ENCODE results near the gene EYS. TPM values are rescaled to one million over a fixed set of nuclear protein-coding genes. Genes with fewer than 3 reads are reported as not detected.

The EYS gene
- total and polyA plus RNA-seq, 2 of the 8 experiments (the other 6 are each of a cell fraction or from before 2014, with no cell fraction given): 0.05 to 0.13 TPM

- TF ChIP-seq HDAC2 (IDR thresholded peaks at IDR 0.05; ENCODE audit: borderline replicate concordance in 1 of 2, low read depth in 2 of 2, low read length in 2 of 2) (no peak), TEAD4 (IDR thresholded peaks at IDR 0.05; ENCODE audit: low read depth, low read length) (no peak), TAF7 (optimal IDR thresholded peaks at IDR 0.05; ENCODE audit: borderline replicate concordance, low read depth, low read length) (no peak), CBX8 (IDR thresholded peaks at IDR 0.05; ENCODE audit: borderline replicate concordance, low read depth, low read length) (no peak), EP300 (IDR thresholded peaks at IDR 0.05; ENCODE audit: borderline replicate concordance in 1 of 2, low read depth in 2 of 2, low read length in 2 of 2) (no peak)
These were observed 1656.4 kb downstream of the EYS start (continued) for GRCh38 chr6:64050590-64050989.

Measured in H1 (cell line).